ENCODE data around the gene UBFD1.

The UBFD1 gene

GRCh38 chr16:23564575-23565363 is 7.2 kb downstream of the UBFD1 start:
- Histone ChIP-seq H3K4me1 (ENCODE audit: insufficient read depth, poor library complexity, severe bottlenecking) (no peaks in the 10 kb centered on the region), H3K9me3 (ENCODE audit: severe bottlenecking) (no peaks in the 10 kb centered on the region), H3K4me3 (ENCODE audit: severe bottlenecking) (no peak overlapping the region), H3K36me3 (ENCODE audit: low read depth) (peaks cover 88% of the 10 kb centered on the region), H3K27ac (ENCODE audit: poor library complexity, severe bottlenecking) (no peak overlapping the region), H3K27me3 (ENCODE audit: insufficient read depth, poor library complexity, severe bottlenecking) (no peaks in the 10 kb centered on the region)
- DNase-seq (ENCODE audit: low spot score) = no peak
- ATAC-seq (ENCODE audit: low read depth) = no peak
- no peak for TF ChIP-seq CTCF (IDR thresholded peaks at IDR 0.05; ENCODE audit: poor library complexity, severe bottlenecking)

- Histone ChIP-seq H3K4me3 (ENCODE audit: severe bottlenecking) (no peak overlapping the region), H3K4me1 (ENCODE audit: insufficient read depth, poor library complexity, severe bottlenecking) (no peaks in the 10 kb centered on the region), H3K9me3 (ENCODE audit: severe bottlenecking) (no peaks in the 10 kb centered on the region), H3K27me3 (ENCODE audit: insufficient read depth, poor library complexity, severe bottlenecking) (no peaks in the 10 kb centered on the region), H3K27ac (ENCODE audit: poor library complexity, severe bottlenecking) (no peak overlapping the region), H3K36me3 (ENCODE audit: low read depth) (peaks cover 81% of the 10 kb centered on the region)
- no peak for ATAC-seq (ENCODE audit: low read depth)
- TF ChIP-seq CTCF (IDR thresholded peaks at IDR 0.05; ENCODE audit: poor library complexity, severe bottlenecking) = no peak
- no peak for DNase-seq (ENCODE audit: low spot score)
Observed at GRCh38 chr16:23566724-23567123, 9.2 kb downstream of the UBFD1 start.

DNA sequence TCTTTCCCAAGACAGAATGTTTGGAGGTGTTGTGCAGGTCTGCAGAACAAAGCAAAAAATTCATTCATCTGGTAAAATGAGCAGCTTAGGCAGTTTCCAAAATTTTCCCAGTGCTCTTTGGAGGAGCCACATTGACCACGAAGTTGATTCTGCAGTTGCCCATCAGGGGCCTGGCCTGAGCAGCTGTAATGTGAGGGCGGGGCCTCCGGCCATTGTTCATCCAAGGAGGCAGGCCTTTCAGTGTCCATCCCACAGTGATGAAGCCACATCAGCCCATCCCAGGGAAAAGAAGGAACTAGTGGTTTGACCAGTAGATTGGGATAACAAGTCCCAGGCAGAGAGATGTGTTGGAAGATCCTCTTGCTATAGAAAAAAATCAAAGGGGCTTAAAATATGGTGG is 10.1 kb downstream of the UBFD1 start:
- ATAC-seq (ENCODE audit: low read depth) (no peak), DNase-seq (ENCODE audit: low spot score) (no peak)
- no peak overlapping the region for H3K27ac ChIP-seq (ENCODE audit: poor library complexity, severe bottlenecking)
- no peak for TF ChIP-seq CTCF (IDR thresholded peaks at IDR 0.05; ENCODE audit: poor library complexity, severe bottlenecking)
- H3K36me3 ChIP-seq (ENCODE audit: low read depth) = peaks cover 79% of the 10 kb centered on the region
- no peaks in the 10 kb centered on the region for H3K27me3 ChIP-seq (ENCODE audit: insufficient read depth, poor library complexity, severe bottlenecking)
- H3K9me3 ChIP-seq (ENCODE audit: severe bottlenecking) = no peaks in the 10 kb centered on the region
- H3K4me3 ChIP-seq (ENCODE audit: severe bottlenecking) = no peak overlapping the region
- H3K4me1 ChIP-seq (ENCODE audit: insufficient read depth, poor library complexity, severe bottlenecking) = no peaks in the 10 kb centered on the region

DNA sequence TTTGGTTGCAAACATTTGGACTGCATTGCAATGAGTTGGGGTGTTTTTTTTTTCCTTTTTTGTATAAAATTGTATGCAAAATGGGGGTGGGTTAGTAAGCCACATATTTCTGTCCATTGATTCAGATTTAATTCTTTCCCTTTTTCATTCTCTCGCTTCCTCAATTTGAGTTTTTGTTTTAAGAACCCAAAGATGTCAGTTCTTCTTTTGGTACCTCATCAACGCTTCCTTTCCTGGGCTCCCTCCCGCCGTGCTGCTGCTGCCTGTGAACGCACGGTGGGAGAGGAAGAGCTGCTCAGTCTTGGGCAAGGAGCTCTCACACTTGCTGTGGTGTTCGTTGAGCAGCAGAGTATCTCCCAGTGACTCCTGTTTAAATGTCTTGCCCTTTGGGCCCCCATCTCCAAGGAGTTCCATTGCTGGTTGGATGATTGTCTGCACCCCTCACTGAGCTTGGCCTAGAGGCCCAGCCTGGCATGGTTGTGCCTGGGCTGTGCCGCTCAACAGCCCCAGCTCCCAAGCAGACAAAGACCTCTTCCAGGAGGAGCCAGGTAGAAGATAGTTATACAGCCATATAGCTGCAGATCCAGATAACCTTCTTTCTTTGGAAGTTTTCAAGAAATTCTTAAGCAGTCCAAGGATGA is 13.6 kb downstream of the UBFD1 start:
- TF ChIP-seq CTCF (IDR thresholded peaks at IDR 0.05; ENCODE audit: poor library complexity, severe bottlenecking) = no peak
- H3K36me3 ChIP-seq (ENCODE audit: low read depth) = peaks cover 64% of the 10 kb centered on the region

GRCh38 chr16:23571895-23572294 is 14.4 kb downstream of the UBFD1 start:
- no peak for TF ChIP-seq CTCF (IDR thresholded peaks at IDR 0.05; ENCODE audit: poor library complexity, severe bottlenecking)
- no peak overlapping the region for H3K4me3 ChIP-seq (ENCODE audit: severe bottlenecking)
- ATAC-seq (ENCODE audit: low read depth) (no peak), DNase-seq (ENCODE audit: low spot score) (no peak)
- H3K4me1 ChIP-seq (ENCODE audit: insufficient read depth, poor library complexity, severe bottlenecking) = no peaks in the 10 kb centered on the region
- peaks cover 56% of the 10 kb centered on the region for H3K36me3 ChIP-seq (ENCODE audit: low read depth)
- no peak overlapping the region for H3K27ac ChIP-seq (ENCODE audit: poor library complexity, severe bottlenecking)
- H3K27me3 ChIP-seq (ENCODE audit: insufficient read depth, poor library complexity, severe bottlenecking) = no peaks in the 10 kb centered on the region
- H3K9me3 ChIP-seq (ENCODE audit: severe bottlenecking) = no peaks in the 10 kb centered on the region

More for the DNA sequence above, 13.6 kb downstream of the UBFD1 start:
- DNase-seq (ENCODE audit: low spot score) (no peak), ATAC-seq (ENCODE audit: low read depth) (no peak)
- Histone ChIP-seq H3K4me3 (ENCODE audit: severe bottlenecking) (no peak overlapping the region), H3K27me3 (ENCODE audit: insufficient read depth, poor library complexity, severe bottlenecking) (no peaks in the 10 kb centered on the region), H3K27ac (ENCODE audit: poor library complexity, severe bottlenecking) (no peak overlapping the region), H3K9me3 (ENCODE audit: severe bottlenecking) (no peaks in the 10 kb centered on the region), H3K4me1 (ENCODE audit: insufficient read depth, poor library complexity, severe bottlenecking) (no peaks in the 10 kb centered on the region)
